Measurements from ENCODE around the gene PLEKHG2.

GRCh38 chr19:39467941-39468340 lies 55.5 kb downstream of the PLEKHG2 start:
- TF ChIP-seq CTCF (IDR thresholded peaks at IDR 0.05; ENCODE audit: low read length) (no peak), EZH2phosphoT487 (IDR thresholded peaks at IDR 0.05; ENCODE audit: low read length) (no peak), EZH2 (optimal IDR thresholded peaks at IDR 0.05; ENCODE audit: low read depth, low read length) (no peak)
